Body of pancreas (tissue), 4 donors: ENCODE results near the gene PBX3. TPM values are rescaled to one million over a fixed set of nuclear protein-coding genes. Genes with fewer than 3 reads are reported as not detected.

Source experiments
- ATAC-seq: fragments of 150-250 bp; one replicate; pipeline ENCODE4 v1.9.1; 2016
- DNase-seq, 4 donors: peaks; one replicate each; pipeline ENCODE4 v3.0.0-alpha.2; 2019
- H3K27ac ChIP-seq, 4 donors: fragments of 200-600 bp; sonication (generic); 1 replicate in 3 of 4; 2 replicates in 1 of 4; pipeline versions ENCODE4 v1.5.1 to v1.6.1; 2016 to 2019; ENCODE audit warnings: mild to moderate bottlenecking in 1 of 4, mixed read lengths in 1 of 4, moderate library complexity in 1 of 4
- H3K27me3 ChIP-seq, 2 donors: fragments of 200-600 bp; sonication (generic); one replicate each; pipeline ENCODE4 v1.6.0; 2016; ENCODE audit warnings: mild to moderate bottlenecking in 1 of 2
- H3K36me3 ChIP-seq, 2 donors: fragments of 200-600 bp; sonication (generic); replicated peaks in 1 of 2; 2 replicates each; pipeline ENCODE4 v1.5.1; 2016; ENCODE audit warnings: low read depth in 2 of 2; ENCODE audit not compliant: insufficient read depth in 1 of 2
- H3K4me1 ChIP-seq: fragments of 200-600 bp; sonication (generic); one replicate; pipeline ENCODE4 v1.6.0; 2016
- H3K4me3 ChIP-seq, 2 donors: fragments of 200-600 bp; sonication (generic); 1 replicate in 1 of 2; 2 replicates in 1 of 2; pipeline ENCODE4 v1.5.1; 2016 to 2019
- H3K9me3 ChIP-seq, 3 donors: fragments of 200-600 bp; sonication (generic); 1 replicate in 2 of 3; 2 replicates in 1 of 3; pipeline ENCODE4 v1.5.1; 2016
- CTCF ChIP-seq, 7 experiments: fragments of 450-650 bp in 4 of 7; fragments of 200-600 bp in 3 of 7; sonication (generic) in 3 of 7; IDR thresholded peaks; one replicate each; pipeline ENCODE4 v1.5.1; 2016 to 2019; ENCODE audit warnings: antibody characterized with exemption in 7 of 7
- POLR2A ChIP-seq, 3 donors: fragments of 450-650 bp; IDR thresholded peaks; one replicate each; pipeline ENCODE4 v1.6.1; 2016; ENCODE audit warnings: antibody characterized with exemption in 3 of 3, mild to moderate bottlenecking in 2 of 3
- WGBS, 2 donors: methylation state at CpG; one replicate each; pipeline ENCODE4 v1.1.5; 2017; 5-methylcytosine and 5-hydroxymethylcytosine counted together
- intact Hi-C: fragments of 100-400 bp; cut with DNase I; formaldehyde crosslinking; loops from one replicate; pipeline ENCODE4 v1.15.1; 2023
- total RNA-seq, 2 donors: library from RNA; depleted of rRNA; stranded (reverse); fragments of >200 nt; gene quantifications; one replicate each; pipeline ENCODE4 v1.1.0, GENCODE V29; 2016

Gene PBX3
- total RNA-seq, 2 donors from 2014 or later = 12.5 to 36.3 TPM

- Histone ChIP-seq H3K36me3 (no peaks in the 10 kb centered on the region), H3K4me3 (no peak overlapping the region), H3K4me1 (peaks cover 8% of the 10 kb centered on the region), H3K9me3 (no peaks in the 10 kb centered on the region), H3K27me3 (no peaks in the 10 kb centered on the region), H3K27ac (no peak overlapping the region)
- 73 to 78% methylated on average over 2 of the region's 2 CpGs for WGBS, 2 donors
- ATAC-seq (no peak), DNase-seq (no peak)
- TF ChIP-seq CTCF (IDR thresholded peaks at IDR 0.05) (no peak), POLR2A (IDR thresholded peaks at IDR 0.05) (no peak)
- intact Hi-C loops = no loop called here
Observed at GRCh38 chr9:125839317-125839716, 92.1 kb downstream of the PBX3 start.

- intact Hi-C loops = no loop called here
- no peak for TF ChIP-seq CTCF (IDR thresholded peaks at IDR 0.05)
- no peak for TF ChIP-seq POLR2A (IDR thresholded peaks at IDR 0.05)
- no peaks in the 10 kb centered on the region for H3K36me3 ChIP-seq
- ATAC-seq (no peak), DNase-seq (no peak)
- H3K27me3 ChIP-seq = no peaks in the 10 kb centered on the region
- H3K27ac ChIP-seq = peak overlapping the region in 1 of 4 donors; percentile 20
- no peaks in the 10 kb centered on the region for H3K9me3 ChIP-seq
- H3K4me3 ChIP-seq = no peak overlapping the region
- 76 to 86% methylated on average over 1 of the region's 1 CpG for WGBS, 2 donors
- H3K4me1 ChIP-seq = peaks cover 8% of the 10 kb centered on the region
Observed at GRCh38 chr9:125841444-125841843, 94.3 kb downstream of the PBX3 start.

- no peak for ATAC-seq
- intact Hi-C loops = no loop called here
- 81 to 88% methylated on average over 1 of the region's 1 CpG for WGBS, 2 donors
- no peaks in the 10 kb centered on the region for H3K36me3 ChIP-seq
- H3K9me3 ChIP-seq = no peaks in the 10 kb centered on the region
- no peak overlapping the region for H3K4me3 ChIP-seq
- H3K27me3 ChIP-seq = no peaks in the 10 kb centered on the region
- peaks cover 8% of the 10 kb centered on the region for H3K4me1 ChIP-seq
- no peak for DNase-seq
- TF ChIP-seq CTCF (IDR thresholded peaks at IDR 0.05) (no peak), POLR2A (IDR thresholded peaks at IDR 0.05) (no peak)
- H3K27ac ChIP-seq = peak overlapping the region in 1 of 4 donors; percentile 19
Observed at GRCh38 chr9:125842242-125842641, 95.1 kb downstream of the PBX3 start.

- ATAC-seq = no peak
Observed at GRCh38 chr9:125843646-125844045, 96.5 kb downstream of the PBX3 start.

More at GRCh38 chr9:125843646-125844045, 96.5 kb downstream of the PBX3 start:
- Histone ChIP-seq H3K36me3 (no peaks in the 10 kb centered on the region), H3K27me3 (no peaks in the 10 kb centered on the region), H3K27ac (peak overlapping the region in 1 of 4 donors; percentile 25), H3K4me3 (no peak overlapping the region), H3K9me3 (no peaks in the 10 kb centered on the region), H3K4me1 (peaks cover 8% of the 10 kb centered on the region)
- intact Hi-C loops = no loop called here
- DNase-seq = peak in 1 of 4 donors; percentile 7
- 75 to 77% methylated on average over 5 of the region's 5 CpGs for WGBS, 2 donors
- TF ChIP-seq CTCF (IDR thresholded peaks at IDR 0.05) = no peak
- TF ChIP-seq POLR2A (IDR thresholded peaks at IDR 0.05) = no peak
